ENCODE results near the gene SRPK2. TPM values are rescaled to one million over a fixed set of nuclear protein-coding genes. Genes with fewer than 3 reads are reported as not detected.
"Not testable (repeated sequence)": the region's sequence is repeated elsewhere in the genome, so short reads cannot be mapped to it uniquely, and the experiment has no call there.

The SRPK2 gene
- 69.2 and 69.5 TPM in 2 replicates for total RNA-seq
- long read RNA-seq, partial matches to known transcripts: 39 of 59 reads
- long read RNA-seq, other reads (novel, unspliced or antisense): 15 of 59 reads

DNA sequence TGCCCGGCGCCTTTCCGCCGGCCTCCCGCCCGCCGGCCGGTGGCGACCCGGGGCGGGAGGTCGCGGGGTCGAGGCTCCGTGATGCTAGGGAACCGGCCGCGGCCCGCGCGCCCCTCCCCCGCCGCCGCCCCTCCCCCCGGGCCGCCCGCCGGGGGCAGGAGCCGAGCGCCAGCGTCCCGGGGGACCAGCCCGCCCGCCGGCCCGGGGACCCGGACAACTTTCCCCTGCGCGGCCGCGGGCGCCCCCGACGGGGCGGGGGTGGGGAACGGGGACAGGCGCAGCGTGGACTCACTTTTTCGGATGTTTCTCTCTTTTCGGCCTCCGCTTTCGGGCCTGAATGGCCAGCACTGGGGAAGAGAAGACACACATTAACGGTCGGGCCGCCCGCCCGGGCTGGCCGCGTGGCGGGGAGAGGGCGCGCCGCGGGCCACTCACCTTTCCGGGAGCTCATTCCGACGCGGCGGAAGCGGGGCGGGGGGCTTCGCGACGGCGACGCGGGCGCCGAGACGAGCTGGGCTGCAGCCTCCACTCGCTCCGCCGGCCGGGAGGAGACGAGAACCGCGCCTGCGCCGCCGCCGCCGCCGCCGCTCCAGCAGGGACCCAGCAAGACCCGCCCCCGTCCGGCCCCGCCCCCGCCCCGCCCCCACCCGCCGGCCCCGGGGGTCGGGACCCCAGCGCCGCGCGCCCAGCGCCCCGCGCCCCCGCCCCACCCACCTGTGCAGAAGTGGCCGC is at the start of gene SRPK2:
Gene SRPK2 (minus strand): TSS at position 566 of the 732 bp plus-strand sequence.
- Mint-ChIP-seq H3K9me3 (ENCODE audit: unreplicated experiment) (no peaks in the 10 kb centered on the region), H3K4me3 (ENCODE audit: unreplicated experiment) (peak within 1 kb of the TSS; percentile 85), H3K4me1 (ENCODE audit: unreplicated experiment) (peaks cover 13% of the 10 kb centered on the region), H3K27ac (ENCODE audit: unreplicated experiment) (peak within 1 kb of the TSS; percentile 52), H3K36me3 (ENCODE audit: unreplicated experiment) (peaks cover 4% of the 10 kb centered on the region), H3K27me3 (ENCODE audit: unreplicated experiment) (no peaks in the 10 kb centered on the region)
- TF ChIP-seq, protein P1, sequence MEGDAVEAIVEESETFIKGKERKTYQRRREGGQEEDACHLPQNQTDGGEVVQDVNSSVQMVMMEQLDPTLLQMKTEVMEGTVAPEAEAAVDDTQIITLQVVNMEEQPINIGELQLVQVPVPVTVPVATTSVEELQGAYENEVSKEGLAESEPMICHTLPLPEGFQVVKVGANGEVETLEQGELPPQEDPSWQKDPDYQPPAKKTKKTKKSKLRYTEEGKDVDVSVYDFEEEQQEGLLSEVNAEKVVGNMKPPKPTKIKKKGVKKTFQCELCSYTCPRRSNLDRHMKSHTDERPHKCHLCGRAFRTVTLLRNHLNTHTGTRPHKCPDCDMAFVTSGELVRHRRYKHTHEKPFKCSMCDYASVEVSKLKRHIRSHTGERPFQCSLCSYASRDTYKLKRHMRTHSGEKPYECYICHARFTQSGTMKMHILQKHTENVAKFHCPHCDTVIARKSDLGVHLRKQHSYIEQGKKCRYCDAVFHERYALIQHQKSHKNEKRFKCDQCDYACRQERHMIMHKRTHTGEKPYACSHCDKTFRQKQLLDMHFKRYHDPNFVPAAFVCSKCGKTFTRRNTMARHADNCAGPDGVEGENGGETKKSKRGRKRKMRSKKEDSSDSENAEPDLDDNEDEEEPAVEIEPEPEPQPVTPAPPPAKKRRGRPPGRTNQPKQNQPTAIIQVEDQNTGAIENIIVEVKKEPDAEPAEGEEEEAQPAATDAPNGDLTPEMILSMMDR (IDR thresholded peaks at IDR 0.05): no peak
- DNase-seq (ENCODE audit: extremely low spot score, unreplicated experiment): peak; percentile 94

DNA sequence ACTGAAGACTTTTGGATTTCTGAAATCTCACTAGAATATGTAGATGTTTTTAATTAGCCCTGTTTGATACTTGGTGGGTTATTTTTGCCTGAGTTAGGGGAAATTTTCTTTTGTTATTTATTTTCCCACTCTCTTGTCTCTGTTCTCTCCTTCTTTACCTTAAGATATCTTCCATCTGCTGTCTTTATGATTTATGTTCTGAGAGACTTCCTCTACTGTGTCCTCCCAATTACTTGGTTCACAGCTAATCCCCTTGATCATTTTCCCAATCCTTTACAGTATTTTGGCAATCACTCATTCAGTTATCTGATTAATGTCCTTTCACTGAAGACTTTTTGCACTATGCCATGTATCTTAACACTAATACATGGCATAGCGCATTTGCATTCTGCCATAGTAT is 49.5 kb upstream of the SRPK2 start:
- no peak for DNase-seq (ENCODE audit: extremely low spot score, unreplicated experiment)
- Mint-ChIP-seq H3K4me1 (ENCODE audit: unreplicated experiment) (peaks cover 6% of the 10 kb centered on the region), H3K27ac (ENCODE audit: unreplicated experiment) (no peak overlapping the region), H3K27me3 (ENCODE audit: unreplicated experiment) (no peaks in the 10 kb centered on the region), H3K9me3 (ENCODE audit: unreplicated experiment) (no peaks in the 10 kb centered on the region), H3K36me3 (ENCODE audit: unreplicated experiment) (no peaks in the 10 kb centered on the region), H3K4me3 (ENCODE audit: unreplicated experiment) (no peak overlapping the region)
- TF ChIP-seq, protein P1 (IDR thresholded peaks at IDR 0.05): no peak

DNA sequence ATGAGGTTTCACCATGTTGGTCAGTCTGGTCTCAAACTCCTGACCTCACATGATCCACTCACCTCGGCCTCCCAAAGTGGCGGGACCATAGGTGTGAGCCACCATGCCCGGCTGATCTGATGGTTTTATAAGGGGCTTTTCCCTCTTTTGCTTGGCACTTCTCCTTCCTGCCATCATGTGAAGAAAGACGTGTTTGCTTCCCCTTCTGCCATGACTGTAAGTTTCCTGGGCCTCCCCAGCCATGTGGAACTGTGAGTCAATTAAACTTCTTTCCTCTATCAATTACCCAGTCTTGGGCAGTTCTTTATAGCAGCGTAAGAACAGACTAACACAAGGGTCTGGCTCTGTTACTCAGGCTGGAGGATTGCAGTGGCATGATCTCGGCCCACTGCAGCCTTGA is 48.6 kb upstream of the SRPK2 start:
- H3K27me3 Mint-ChIP-seq (ENCODE audit: unreplicated experiment); H3K4me1 Mint-ChIP-seq (ENCODE audit: unreplicated experiment); H3K27ac Mint-ChIP-seq (ENCODE audit: unreplicated experiment); DNase-seq (ENCODE audit: extremely low spot score, unreplicated experiment); H3K9me3 Mint-ChIP-seq (ENCODE audit: unreplicated experiment); H3K36me3 Mint-ChIP-seq (ENCODE audit: unreplicated experiment); H3K4me3 Mint-ChIP-seq (ENCODE audit: unreplicated experiment): not testable (repeated sequence)

DNA sequence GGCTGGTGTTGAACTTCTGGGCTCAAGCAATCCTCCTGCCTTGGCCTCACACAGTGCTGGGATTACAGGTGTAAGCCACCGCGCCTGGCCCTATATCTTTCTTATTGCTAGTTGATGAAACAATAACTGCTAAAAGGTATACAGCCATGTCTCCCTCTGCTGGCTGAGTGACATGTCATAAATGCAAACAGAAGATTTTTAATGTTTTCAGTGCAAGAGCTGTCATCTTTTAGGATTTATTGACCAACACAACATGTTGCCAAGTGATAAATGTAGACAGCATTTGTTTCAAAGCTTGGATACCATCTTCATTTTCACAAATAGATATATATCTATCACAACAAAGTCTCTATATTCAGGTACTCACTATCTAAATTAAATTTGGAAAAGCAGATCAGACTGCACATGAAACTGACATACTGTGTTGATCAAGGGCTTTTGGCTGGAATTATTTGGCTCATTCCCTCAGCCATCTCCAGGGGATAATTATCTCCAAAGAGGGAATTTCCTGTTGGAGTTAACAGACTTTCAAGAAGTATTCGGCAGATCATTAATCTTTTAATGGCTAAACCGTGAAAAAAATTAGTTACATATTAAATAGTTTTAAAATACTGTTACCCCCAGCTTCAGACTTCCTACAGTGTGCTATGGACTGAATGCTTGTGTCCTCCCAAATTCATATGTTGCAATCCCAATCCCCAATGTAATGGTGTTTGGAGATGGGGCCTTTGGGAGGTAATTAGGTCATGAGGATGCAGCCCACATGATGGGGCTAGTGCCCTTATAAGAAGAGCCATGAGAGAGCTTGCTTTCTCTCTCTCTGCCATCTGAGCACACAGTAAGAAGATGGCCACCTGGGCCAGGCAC is 41.3 kb upstream of the SRPK2 start:
- Mint-ChIP-seq H3K36me3 (ENCODE audit: unreplicated experiment) (no peaks in the 10 kb centered on the region), H3K9me3 (ENCODE audit: unreplicated experiment) (no peaks in the 10 kb centered on the region), H3K27me3 (ENCODE audit: unreplicated experiment) (no peaks in the 10 kb centered on the region), H3K4me1 (ENCODE audit: unreplicated experiment) (peaks cover 5% of the 10 kb centered on the region), H3K4me3 (ENCODE audit: unreplicated experiment) (no peak overlapping the region), H3K27ac (ENCODE audit: unreplicated experiment) (peak overlapping the region; percentile 35)
- TF ChIP-seq, protein P1 (IDR thresholded peaks at IDR 0.05): peak; percentile 64
- DNase-seq (ENCODE audit: extremely low spot score, unreplicated experiment): no peak

DNA sequence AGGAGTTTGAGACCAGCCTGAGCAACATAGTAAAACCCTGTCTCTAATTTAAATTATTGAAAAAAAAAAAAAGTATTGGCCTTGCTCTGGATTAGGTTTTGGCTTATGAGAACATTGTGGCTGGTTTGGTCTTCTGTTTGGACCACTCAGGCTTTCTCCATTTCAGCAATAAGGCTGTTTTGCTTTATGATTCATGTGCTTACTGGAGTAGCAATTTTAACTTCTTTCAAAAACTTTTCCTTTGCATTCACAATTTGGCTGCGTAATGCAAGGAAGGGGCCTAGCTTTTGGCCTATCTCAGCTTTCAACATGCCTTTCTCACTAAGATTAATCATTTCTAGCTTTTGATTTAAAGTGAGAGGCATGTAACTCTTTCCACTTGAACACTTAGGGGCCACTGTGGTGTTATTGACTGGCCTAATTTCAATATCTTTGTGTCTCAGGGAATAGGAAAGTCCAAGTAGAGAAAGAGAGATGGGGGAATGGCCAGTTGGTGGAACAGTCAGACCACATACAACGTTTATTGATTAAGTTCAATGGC is 38.0 kb upstream of the SRPK2 start:
- H3K27ac Mint-ChIP-seq (ENCODE audit: unreplicated experiment): no peak overlapping the region
- TF ChIP-seq, protein P1 (IDR thresholded peaks at IDR 0.05): no peak
- no peaks in the 10 kb centered on the region for H3K36me3 Mint-ChIP-seq (ENCODE audit: unreplicated experiment)
- no peak overlapping the region for H3K4me3 Mint-ChIP-seq (ENCODE audit: unreplicated experiment)
- H3K9me3 Mint-ChIP-seq (ENCODE audit: unreplicated experiment): no peaks in the 10 kb centered on the region
- DNase-seq (ENCODE audit: extremely low spot score, unreplicated experiment): no peak
- H3K27me3 Mint-ChIP-seq (ENCODE audit: unreplicated experiment): peaks cover 4% of the 10 kb centered on the region
- H3K4me1 Mint-ChIP-seq (ENCODE audit: unreplicated experiment): peaks cover 5% of the 10 kb centered on the region
